H1 (cell line): ENCODE measurements around the gene LRP1. TPM values are rescaled to one million over a fixed set of nuclear protein-coding genes. Genes with fewer than 3 reads are reported as not detected.

Experiments used
- CTCF ChIA-PET: fragments of 300-600 bp; sonication (Branson Sonifier 250); formaldehyde crosslinking; loops from one replicate; lab custom pipeline; 2021; ENCODE audit not compliant: partially characterized antibody; lab: Charles Lee
- POLR2A ChIA-PET: fragments of 300-600 bp; sonication (Branson Sonifier 250); formaldehyde crosslinking; loops from one replicate; lab custom pipeline; 2021; ENCODE audit warnings: inconsistent platforms; ENCODE audit not compliant: partially characterized antibody; lab: Charles Lee
- DNase-seq, 2 experiments: peaks; one replicate each; pipeline versions ENCODE4 v3.0.0 to v3.0.0-alpha.2; 2010 to 2022; ENCODE audit warnings: low spot score in 2 of 2, low read depth in 1 of 2, mixed read lengths in 1 of 2
- FAIRE-seq: peaks from 2 replicates; lab custom pipeline; 2011; peaks lifted over from hg19 to GRCh38; lab: Jason Lieb, UNC
- H2AFZ ChIP-seq: 2 replicates; pipeline ENCODE4 v1.8.1; 2012; ENCODE audit warnings: low read length, inconsistent platforms
- H2AK5ac ChIP-seq: 2 replicates; pipeline ENCODE4 v1.6.1; 2013; ENCODE audit warnings: low read depth, low read length
- H2BK120ac ChIP-seq: replicated peaks from 2 replicates; pipeline ENCODE3; 2013; ENCODE audit warnings: low read depth, low read length, inconsistent platforms
- H2BK12ac ChIP-seq: 2 replicates; pipeline ENCODE4 v1.6.1; 2013; ENCODE audit warnings: low read depth, low read length
- H2BK15ac ChIP-seq: 2 replicates; pipeline ENCODE4 v1.6.1; 2013; ENCODE audit warnings: low read length
- H2BK20ac ChIP-seq: 2 replicates; pipeline ENCODE4 v1.6.1; 2013; ENCODE audit warnings: low read length
- H2BK5ac ChIP-seq: 2 replicates; pipeline ENCODE4 v1.6.1; 2013; ENCODE audit warnings: low read depth, low read length
- H3K14ac ChIP-seq: 2 replicates; pipeline ENCODE4 v1.6.1; 2013; ENCODE audit warnings: inconsistent platforms; ENCODE audit not compliant: insufficient read length
- H3K18ac ChIP-seq: 2 replicates; pipeline ENCODE4 v1.6.1; 2013; ENCODE audit warnings: low read length; ENCODE audit errors: extremely low read depth
- H3K23ac ChIP-seq: 2 replicates; pipeline ENCODE4 v1.6.1; 2013; ENCODE audit warnings: inconsistent platforms; ENCODE audit not compliant: insufficient read length
- H3K23me2 ChIP-seq: 2 replicates; pipeline ENCODE4 v1.6.1; 2013; ENCODE audit warnings: low read depth, low read length
- H3K27ac ChIP-seq: 2 replicates; pipeline ENCODE4 v1.6.1; 2011; ENCODE audit warnings: low read depth, low read length, inconsistent platforms
- H3K27me3 ChIP-seq, 4 experiments: replicated peaks in 1 of 4; 1 replicate in 1 of 4; 2 replicates in 3 of 4; pipeline versions ENCODE4 v1.6.1 to v1.8.1; 2011 to 2013; ENCODE audit warnings: low read length in 3 of 4, mild to moderate bottlenecking in 3 of 4, inconsistent platforms in 2 of 4, mixed read lengths in 2 of 4, moderate library complexity in 1 of 4; ENCODE audit not compliant: control insufficient read depth in 3 of 4, insufficient read depth in 3 of 4; ENCODE audit errors: extremely low read depth in 1 of 4
- H3K36me3 ChIP-seq, 4 experiments: 2 replicates each; pipeline versions ENCODE4 v1.6.1 to v1.8.1; 2011 to 2013; ENCODE audit warnings: mild to moderate bottlenecking in 4 of 4, low read length in 3 of 4, moderate library complexity in 2 of 4, control low read depth in 1 of 4, inconsistent platforms in 1 of 4; ENCODE audit not compliant: insufficient read depth in 4 of 4, control insufficient read depth in 2 of 4
- H3K4ac ChIP-seq: replicated peaks from 2 replicates; pipeline ENCODE3; 2013; ENCODE audit warnings: low read length, low read depth, mixed read lengths, inconsistent platforms; ENCODE audit not compliant: insufficient read length
- H3K4me1 ChIP-seq, 4 experiments: replicated peaks in 1 of 4; 1 replicate in 1 of 4; 2 replicates in 3 of 4; pipeline versions ENCODE4 v1.6.1 to v1.8.1; 2011 to 2013; ENCODE audit warnings: low read length in 3 of 4, inconsistent platforms in 2 of 4, mixed read lengths in 1 of 4; ENCODE audit not compliant: insufficient read depth in 4 of 4, control insufficient read depth in 3 of 4
- H3K4me2 ChIP-seq, 2 experiments: 2 replicates each; pipeline versions ENCODE4 v1.6.1 to v1.8.1; 2011 to 2013; ENCODE audit warnings: low read depth in 2 of 2, low read length in 2 of 2, control low read depth in 1 of 2, inconsistent platforms in 1 of 2, mild to moderate bottlenecking in 1 of 2; ENCODE audit not compliant: insufficient read depth in 1 of 2
- H3K4me3 ChIP-seq, 4 experiments: fragments of 200-600, 300-600 bp in 1 of 4; sonication (generic), shearing (Covaris generic), sonication (Bioruptor Twin) in 1 of 4; 2 replicates each; pipeline versions ENCODE4 v1.5.1 to v1.8.1; 2011 to 2016; ENCODE audit warnings: low read length in 4 of 4, low read depth in 3 of 4, control low read depth in 2 of 4, inconsistent platforms in 2 of 4, mild to moderate bottlenecking in 2 of 4, mixed read lengths in 1 of 4, moderate library complexity in 1 of 4; ENCODE audit not compliant: insufficient read depth in 2 of 4; ENCODE audit errors: extremely low read depth in 1 of 4
- H3K56ac ChIP-seq: replicated peaks from 2 replicates; pipeline ENCODE3; 2013; ENCODE audit warnings: low read depth, mild to moderate bottlenecking, mixed read lengths, low read length, inconsistent platforms; ENCODE audit not compliant: insufficient read length
- H3K79me1 ChIP-seq: 2 replicates; pipeline ENCODE4 v1.6.1; 2013; ENCODE audit warnings: low read depth, low read length, control low read depth
- H3K79me2 ChIP-seq, 2 experiments: 2 replicates each; pipeline versions ENCODE4 v1.6.1 to v1.8.1; 2012 to 2013; ENCODE audit warnings: low read length in 2 of 2, mild to moderate bottlenecking in 2 of 2, inconsistent platforms in 1 of 2; ENCODE audit not compliant: insufficient read depth in 2 of 2, control insufficient read depth in 1 of 2
- H3K9ac ChIP-seq, 4 experiments: replicated peaks in 1 of 4; 1 replicate in 1 of 4; 2 replicates in 3 of 4; pipeline versions ENCODE4 v1.6.1 to v1.8.1; 2011 to 2013; ENCODE audit warnings: low read depth in 3 of 4, low read length in 3 of 4, control low read depth in 2 of 4, mild to moderate bottlenecking in 2 of 4, moderate library complexity in 2 of 4, inconsistent platforms in 1 of 4; ENCODE audit errors: extremely low read depth in 1 of 4
- H3K9me3 ChIP-seq, 2 experiments: 2 replicates each; pipeline versions ENCODE4 v1.6.1 to v1.8.1; 2012 to 2013; ENCODE audit warnings: mild to moderate bottlenecking in 2 of 2, moderate library complexity in 2 of 2, control low read depth in 1 of 2, inconsistent platforms in 1 of 2, low read depth in 1 of 2, low read length in 1 of 2, mixed read lengths in 1 of 2; ENCODE audit not compliant: insufficient read depth in 2 of 2
- H4K20me1 ChIP-seq, 2 experiments: replicated peaks in 1 of 2; 2 replicates each; pipeline versions ENCODE3 to v1.8.1; 2011 to 2013; ENCODE audit warnings: inconsistent platforms in 2 of 2, low read length in 2 of 2, mild to moderate bottlenecking in 1 of 2; ENCODE audit not compliant: insufficient read depth in 2 of 2, control insufficient read depth in 1 of 2
- H4K5ac ChIP-seq: 2 replicates; pipeline ENCODE4 v1.6.1; 2013; ENCODE audit warnings: low read length, low read depth, mixed read lengths, inconsistent platforms; ENCODE audit not compliant: insufficient read length
- H4K8ac ChIP-seq: 2 replicates; pipeline ENCODE4 v1.8.0; 2013; ENCODE audit warnings: mild to moderate bottlenecking, moderate library complexity, low read length, inconsistent platforms; ENCODE audit not compliant: insufficient read depth; ENCODE audit errors: extremely low read depth
- H4K91ac ChIP-seq: replicated peaks from 2 replicates; pipeline ENCODE3; 2013; ENCODE audit warnings: low read length, mixed read lengths, inconsistent platforms; ENCODE audit not compliant: insufficient read length
- CHD2 ChIP-seq: IDR thresholded peaks from 2 replicates; pipeline ENCODE4 v1.6.1; 2012; ENCODE audit warnings: low read length, improper control_type of control experiment
- EP300 ChIP-seq, 2 experiments: IDR thresholded peaks; 1 replicate in 1 of 2; 2 replicates in 1 of 2; pipeline ENCODE4 v1.6.1; 2011 to 2012; ENCODE audit warnings: low read depth in 2 of 2, low read length in 2 of 2, mild to moderate bottlenecking in 2 of 2, borderline replicate concordance in 1 of 2, inconsistent platforms in 1 of 2, moderate library complexity in 1 of 2
- JUND ChIP-seq: IDR thresholded peaks from 2 replicates; pipeline ENCODE4 v1.6.1; 2011; ENCODE audit warnings: mild to moderate bottlenecking, improper control_type of control experiment, low read length
- KDM4A ChIP-seq: IDR thresholded peaks from one replicate; pipeline ENCODE4 v1.7.1; 2012; ENCODE audit warnings: low read depth, mild to moderate bottlenecking, moderate library complexity, low read length, inconsistent platforms; ENCODE audit not compliant: severe bottlenecking
- POLR2AphosphoS5 ChIP-seq: IDR thresholded peaks from 2 replicates; pipeline ENCODE4 v1.6.1; 2011; ENCODE audit warnings: low read depth, low read length
- SAP30 ChIP-seq: fragments of 300-600 bp; sonication (generic); IDR thresholded peaks from 2 replicates; pipeline ENCODE4 v1.7.1; 2012; ENCODE audit warnings: low read length, moderate library complexity, mild to moderate bottlenecking, inconsistent platforms; ENCODE audit not compliant: insufficient read depth, insufficient replicate concordance
- SIRT6 ChIP-seq: IDR thresholded peaks from one replicate; pipeline ENCODE4 v1.7.1; 2012; ENCODE audit warnings: low read length, inconsistent platforms
- TAF1 ChIP-seq: IDR thresholded peaks from 2 replicates; pipeline ENCODE4 v1.6.1; 2011; ENCODE audit warnings: mild to moderate bottlenecking, low read depth, low read length
- YY1 ChIP-seq: IDR thresholded peaks from 2 replicates; pipeline ENCODE4 v1.6.1; 2011; ENCODE audit warnings: low read depth, mild to moderate bottlenecking, low read length
- ZNF274 ChIP-seq: IDR thresholded peaks from 2 replicates; pipeline ENCODE4 v1.7.0; 2012; ENCODE audit warnings: low read length, borderline replicate concordance; ENCODE audit errors: extremely low read depth
- WGBS, 2 experiments: shearing (Covaris generic) in 1 of 2; methylation state at CpG; one replicate each; pipeline versions ENCODE4 v1.1.6 to v1.1.7; 2013 to 2015; ENCODE audit warnings: low lambda C conversion rate in 2 of 2, mixed read lengths in 2 of 2, inconsistent platforms in 1 of 2, low coverage in 1 of 2, missing lambda C conversion rate in 1 of 2; ENCODE audit not compliant: insufficient replicate concordance in 2 of 2, insufficient coverage in 1 of 2, insufficient read length in 1 of 2; ENCODE audit errors: extremely low coverage in 1 of 2, missing lambda C conversion rate in 1 of 2; 5-methylcytosine and 5-hydroxymethylcytosine counted together
- polyA plus RNA-seq, 7 experiments: library from polyadenylated mRNA; depleted of rRNA in 3 of 7; stranded (reverse) in 5 of 7; unstranded in 2 of 7; fragments of >200 nt in 5 of 7; fragments of 200-250 nt in 2 of 7; gene quantifications; 1 replicate in 5 of 7; 2 replicates in 1 of 7; 4 replicates in 1 of 7; pipeline versions ENCODE4 v1.2.1 to v1.2.3, GENCODE V29; 2011 to 2013; ENCODE audit warnings: missing spikeins in 2 of 7, mixed read lengths in 2 of 7
- total RNA-seq: library from RNA; stranded (reverse); fragmentation: NEBNext Ultra II Directional; extraction: Animal tissue kit (Norgen Biotek cat#: 25700); gene quantifications from 2 replicates; pipeline ENCODE4 v1.2.1, GENCODE V29; 2021

LRP1 gene
- total and polyA plus RNA-seq, 2 of the 8 experiments (the other 6 are each of a cell fraction or from before 2014, with no cell fraction given) = 35.3 to 92.5 TPM

- Histone ChIP-seq H2BK15ac (0 out of 2 replicates have a peak within 1 kb of the TSS, but pooled peaks have one; percentile 88), H3K27me3 (no peaks in the 10 kb centered on the region), H3K9ac (peak within 1 kb of the TSS; percentile 62 to 87 (median 74)), H4K20me1 (peaks cover 2 to 11% of the 10 kb centered on the region in 2 experiments), H3K18ac (peak within 1 kb of the TSS; percentile 97), H3K23me2 (peaks cover 25% of the 10 kb centered on the region), H3K4me1 (peaks cover 0 to 24% (median 14%) of the 10 kb centered on the region in 4 experiments; a peak in 6 of 7 replicates), H3K56ac (peak within 1 kb of the TSS; percentile 94), H4K5ac (peak within 1 kb of the TSS; percentile 95), H3K4ac (peak within 1 kb of the TSS; percentile 98), H2AFZ (no peak within 1 kb of the TSS), H3K23ac (no peak within 1 kb of the TSS), H2BK12ac (peak within 1 kb of the TSS; percentile 94), H2BK120ac (peak within 1 kb of the TSS; percentile 94), H3K36me3 (peaks cover 8 to 16% (median 11%) of the 10 kb centered on the region in 4 experiments; a peak in 6 of 8 replicates), H2BK20ac (peak within 1 kb of the TSS; percentile 90; the same call in 1 of the 2 replicates), H4K91ac (peak within 1 kb of the TSS; percentile 98), H2BK5ac (peak within 1 kb of the TSS; percentile 79), H4K8ac (peak within 1 kb of the TSS; percentile 93), H3K79me2 (peaks cover 0 to 18% of the 10 kb centered on the region in 2 experiments; a peak in 1 of 4 replicates), H3K79me1 (peaks cover 4% of the 10 kb centered on the region; the same call in 1 of the 2 replicates), H3K4me2 (peak within 1 kb of the TSS; percentile 81 to 91), H3K14ac (no peak within 1 kb of the TSS), H2AK5ac (peak within 1 kb of the TSS; percentile 30; the same call in 1 of the 2 replicates), H3K9me3 (no peaks in the 10 kb centered on the region), H3K4me3 (peak within 1 kb of the TSS; percentile 92 to 96 (median 93)), H3K27ac (peak within 1 kb of the TSS; percentile 84)
- FAIRE-seq = no peak
- DNase-seq = peak in 1 of 2 experiments; percentile 87
- 1% methylated on average over 32 of the region's 91 CpGs; no CpG with 5 or more reads in 1 of the 2 experiments for WGBS, 2 experiments
- ChIA-PET POLR2A (interaction anchor here (0.6 to 16.5 kb wide), 13 partner anchors 9 to 371 kb away, joined by 3 to 352 read pairs (median 8); partner anchors contain the start of genes GLI1, LRP1, NEMP1 and SHMT2), CTCF (interaction anchor here (1.6 to 14.0 kb wide), 5 partner anchors 9 to 84 kb away, joined by 3 to 325 read pairs (median 59); partner anchors contain the start of genes NEMP1 and STAT6)
- TF ChIP-seq ZNF274 = no peak
- TF ChIP-seq EP300 (IDR thresholded peaks at IDR 0.05; ENCODE audit: borderline replicate concordance in 1 of 2, low read depth in 2 of 2, low read length in 2 of 2) = no peak
- no peak for TF ChIP-seq SIRT6
- TF ChIP-seq CHD2 = no peak
- no peak for TF ChIP-seq SAP30
- TF ChIP-seq POLR2AphosphoS5 = peak; percentile 63
- TF ChIP-seq YY1 = no peak
- TF ChIP-seq KDM4A = peak; percentile 44
- TF ChIP-seq TAF1 = peak; percentile 40; the same call in 1 of the 2 replicates
- no peak for TF ChIP-seq JUND
These were observed 39.7 kb upstream of the LRP1 start, which contains the start of gene NAB2 for GRCh38 chr12:57088354-57089270. Gene NAB2 (plus strand): TSS chr12:57089114. CDS start chr12:57089272, 158 bp downstream.
